Measurements from ENCODE around the gene FSCN2. TPM values are rescaled to one million over a fixed set of nuclear protein-coding genes. Genes with fewer than 3 reads are reported as not detected.

The FSCN2 gene
- polyA plus RNA-seq, 1 donor (not counting 4 experiments of a cell fraction or from before 2014, with no cell fraction given) = not detected

DNA sequence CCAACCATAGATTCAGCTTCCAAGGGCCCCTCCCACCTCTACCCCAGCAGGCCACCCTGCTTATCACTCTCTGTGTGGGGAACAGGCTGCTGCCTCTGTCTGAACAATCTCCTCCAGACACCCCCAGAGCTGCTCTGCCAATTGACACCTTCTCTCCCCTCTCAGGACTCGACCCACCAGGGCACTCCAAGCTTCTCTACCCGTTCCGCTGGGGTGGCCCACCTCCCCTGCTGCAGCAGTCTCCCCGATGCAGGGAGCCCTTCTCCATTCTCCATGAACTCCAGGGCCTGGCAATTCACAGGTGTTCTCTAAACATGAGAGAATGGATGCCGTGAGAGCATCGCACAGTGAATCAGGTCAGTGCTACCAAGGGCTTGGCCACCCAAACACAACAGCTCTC lies 52.3 kb downstream of the FSCN2 start:
- Histone ChIP-seq H3K9me1 (ENCODE audit: control insufficient read depth, extremely low read depth, insufficient read depth, low read length) (peaks cover 13% of the 10 kb centered on the region), H3K79me2 (ENCODE audit: control insufficient read depth, insufficient read depth, low read length) (peaks cover 14% of the 10 kb centered on the region), H3K27ac (ENCODE audit: control insufficient read depth, insufficient read depth, low read length) (no peak overlapping the region), H3K36me3 (ENCODE audit: control insufficient read depth in 2 of 2, extremely low read depth in 1 of 2, insufficient read depth in 2 of 2, low read length in 2 of 2) (peaks cover 18 to 39% of the 10 kb centered on the region in 2 experiments), H3K9me3 (ENCODE audit: control insufficient read depth, low read depth, low read length) (no peaks in the 10 kb centered on the region), H3K4me2 (ENCODE audit: control insufficient read depth, extremely low read depth, insufficient read depth, low read depth, low read length) (no peak overlapping the region), H4K20me1 (ENCODE audit: control insufficient read depth, extremely low read depth, insufficient read depth, low read length) (peaks cover 4% of the 10 kb centered on the region), H3K27me3 (ENCODE audit: control insufficient read depth, extremely low read depth, insufficient read depth, low read length) (no peaks in the 10 kb centered on the region), H3K4me1 (ENCODE audit: control insufficient read depth, extremely low read depth, insufficient read depth, low read length) (peaks cover 43% of the 10 kb centered on the region), H2AFZ (ENCODE audit: control insufficient read depth, low read length) (no peak overlapping the region), H3K4me3 (ENCODE audit: control insufficient read depth in 2 of 3, extremely low read depth in 1 of 3, insufficient read depth in 2 of 3, low read depth in 1 of 3, low read length in 3 of 3) (no peak overlapping the region), H3K9ac (ENCODE audit: control insufficient read depth, extremely low read depth, insufficient read depth, low read length) (no peak overlapping the region)
- no peak for FAIRE-seq
- no peak for DNase-seq (ENCODE audit: low read depth, low spot score)
- TF ChIP-seq EZH2 (IDR thresholded peaks at IDR 0.05; ENCODE audit: low read length) = no peak
- dilution Hi-C loops (cut with MboI; ENCODE audit: extremely low pct_ligation_motif_present, low sequenced_read_pairs) = no loop called here

DNA sequence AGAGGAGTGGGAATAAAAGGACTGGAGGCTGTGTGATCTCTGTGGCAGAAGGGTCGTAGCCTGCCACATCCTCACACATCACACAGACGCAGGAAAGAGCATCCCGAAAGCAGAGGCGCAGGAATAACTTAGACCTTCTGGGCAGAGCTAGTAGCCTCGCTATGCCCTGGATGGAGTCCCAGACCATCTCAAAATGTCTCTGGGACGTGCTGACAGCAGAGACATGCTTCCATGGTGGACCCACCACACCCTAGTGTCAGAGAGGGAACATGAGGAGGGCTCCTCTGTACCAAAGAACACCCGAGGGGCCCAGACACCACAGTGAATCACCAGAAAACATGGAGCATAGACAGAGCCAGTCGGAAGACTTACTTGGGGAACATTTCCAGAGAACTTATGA lies 53.6 kb downstream of the FSCN2 start:
- H3K9ac ChIP-seq (ENCODE audit: control insufficient read depth, extremely low read depth, insufficient read depth, low read length) = no peak overlapping the region
- no peak for FAIRE-seq
- H2AFZ ChIP-seq (ENCODE audit: control insufficient read depth, low read length) = no peak overlapping the region
- TF ChIP-seq EZH2 (IDR thresholded peaks at IDR 0.05; ENCODE audit: low read length) = no peak
- TF ChIP-seq, protein P1, sequence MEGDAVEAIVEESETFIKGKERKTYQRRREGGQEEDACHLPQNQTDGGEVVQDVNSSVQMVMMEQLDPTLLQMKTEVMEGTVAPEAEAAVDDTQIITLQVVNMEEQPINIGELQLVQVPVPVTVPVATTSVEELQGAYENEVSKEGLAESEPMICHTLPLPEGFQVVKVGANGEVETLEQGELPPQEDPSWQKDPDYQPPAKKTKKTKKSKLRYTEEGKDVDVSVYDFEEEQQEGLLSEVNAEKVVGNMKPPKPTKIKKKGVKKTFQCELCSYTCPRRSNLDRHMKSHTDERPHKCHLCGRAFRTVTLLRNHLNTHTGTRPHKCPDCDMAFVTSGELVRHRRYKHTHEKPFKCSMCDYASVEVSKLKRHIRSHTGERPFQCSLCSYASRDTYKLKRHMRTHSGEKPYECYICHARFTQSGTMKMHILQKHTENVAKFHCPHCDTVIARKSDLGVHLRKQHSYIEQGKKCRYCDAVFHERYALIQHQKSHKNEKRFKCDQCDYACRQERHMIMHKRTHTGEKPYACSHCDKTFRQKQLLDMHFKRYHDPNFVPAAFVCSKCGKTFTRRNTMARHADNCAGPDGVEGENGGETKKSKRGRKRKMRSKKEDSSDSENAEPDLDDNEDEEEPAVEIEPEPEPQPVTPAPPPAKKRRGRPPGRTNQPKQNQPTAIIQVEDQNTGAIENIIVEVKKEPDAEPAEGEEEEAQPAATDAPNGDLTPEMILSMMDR (optimal IDR thresholded peaks at IDR 0.05 in 1 of 3, IDR thresholded peaks at IDR 0.05 in 1 of 3, conservative IDR thresholded peaks at IDR 0.05 in 1 of 3; ENCODE audit: extremely low read depth in 1 of 3, insufficient read depth in 2 of 3, low read length in 3 of 3) = no peak
- no peak overlapping the region for H3K27ac ChIP-seq (ENCODE audit: control insufficient read depth, insufficient read depth, low read length)
- no peak overlapping the region for H3K4me3 ChIP-seq (ENCODE audit: control insufficient read depth in 2 of 3, extremely low read depth in 1 of 3, insufficient read depth in 2 of 3, low read depth in 1 of 3, low read length in 3 of 3)
- H3K79me2 ChIP-seq (ENCODE audit: control insufficient read depth, insufficient read depth, low read length) = peaks cover 14% of the 10 kb centered on the region
- dilution Hi-C loops (cut with MboI; ENCODE audit: extremely low pct_ligation_motif_present, low sequenced_read_pairs) = no loop called here
- H3K9me1 ChIP-seq (ENCODE audit: control insufficient read depth, extremely low read depth, insufficient read depth, low read length) = peaks cover 12% of the 10 kb centered on the region
- no peak overlapping the region for H3K4me2 ChIP-seq (ENCODE audit: control insufficient read depth, extremely low read depth, insufficient read depth, low read depth, low read length)
- H3K4me1 ChIP-seq (ENCODE audit: control insufficient read depth, extremely low read depth, insufficient read depth, low read length) = peaks cover 37% of the 10 kb centered on the region
- peaks cover 2% of the 10 kb centered on the region for H4K20me1 ChIP-seq (ENCODE audit: control insufficient read depth, extremely low read depth, insufficient read depth, low read length)
- peaks cover 22 to 37% of the 10 kb centered on the region in 2 experiments for H3K36me3 ChIP-seq (ENCODE audit: control insufficient read depth in 2 of 2, extremely low read depth in 1 of 2, insufficient read depth in 2 of 2, low read length in 2 of 2)
- DNase-seq (ENCODE audit: low read depth, low spot score) = no peak
- no peaks in the 10 kb centered on the region for H3K27me3 ChIP-seq (ENCODE audit: control insufficient read depth, extremely low read depth, insufficient read depth, low read length)
- no peaks in the 10 kb centered on the region for H3K9me3 ChIP-seq (ENCODE audit: control insufficient read depth, low read depth, low read length)

DNA sequence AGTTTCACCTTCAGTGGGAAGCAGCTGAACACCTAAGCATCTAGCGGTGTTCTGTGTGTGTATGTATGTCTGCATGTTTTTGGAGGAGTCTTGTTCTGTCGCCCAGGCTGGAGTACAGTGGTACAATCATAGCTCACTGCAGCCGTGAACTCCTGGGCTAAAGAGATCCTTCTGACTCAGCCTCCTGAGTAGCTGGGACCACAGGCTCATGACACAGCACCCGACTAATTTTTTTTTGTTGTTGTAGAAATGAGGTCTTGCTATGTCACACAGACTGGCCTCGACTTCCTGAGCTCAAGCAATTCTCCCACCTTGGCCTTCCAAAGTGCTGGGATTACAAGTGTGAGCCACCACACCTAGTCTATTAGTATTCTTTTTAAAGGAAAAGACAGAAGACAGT lies 54.2 kb downstream of the FSCN2 start:
- Histone ChIP-seq H3K27me3 (ENCODE audit: control insufficient read depth, extremely low read depth, insufficient read depth, low read length) (no peaks in the 10 kb centered on the region), H3K9ac (ENCODE audit: control insufficient read depth, extremely low read depth, insufficient read depth, low read length) (no peak overlapping the region), H3K4me2 (ENCODE audit: control insufficient read depth, extremely low read depth, insufficient read depth, low read depth, low read length) (no peak overlapping the region), H3K27ac (ENCODE audit: control insufficient read depth, insufficient read depth, low read length) (peak overlapping the region; percentile 52), H3K9me3 (ENCODE audit: control insufficient read depth, low read depth, low read length) (no peaks in the 10 kb centered on the region), H3K4me3 (ENCODE audit: control insufficient read depth in 2 of 3, extremely low read depth in 1 of 3, insufficient read depth in 2 of 3, low read depth in 1 of 3, low read length in 3 of 3) (no peak overlapping the region), H3K9me1 (ENCODE audit: control insufficient read depth, extremely low read depth, insufficient read depth, low read length) (peaks cover 10% of the 10 kb centered on the region), H3K79me2 (ENCODE audit: control insufficient read depth, insufficient read depth, low read length) (peaks cover 12% of the 10 kb centered on the region), H3K36me3 (ENCODE audit: control insufficient read depth in 2 of 2, extremely low read depth in 1 of 2, insufficient read depth in 2 of 2, low read length in 2 of 2) (peaks cover 24 to 36% of the 10 kb centered on the region in 2 experiments), H2AFZ (ENCODE audit: control insufficient read depth, low read length) (no peak overlapping the region), H3K4me1 (ENCODE audit: control insufficient read depth, extremely low read depth, insufficient read depth, low read length) (peaks cover 32% of the 10 kb centered on the region), H4K20me1 (ENCODE audit: control insufficient read depth, extremely low read depth, insufficient read depth, low read length) (no peaks in the 10 kb centered on the region)
- TF ChIP-seq EZH2 (IDR thresholded peaks at IDR 0.05; ENCODE audit: low read length) = no peak
- TF ChIP-seq, protein P1 (optimal IDR thresholded peaks at IDR 0.05 in 1 of 3, IDR thresholded peaks at IDR 0.05 in 1 of 3, conservative IDR thresholded peaks at IDR 0.05 in 1 of 3; ENCODE audit: extremely low read depth in 1 of 3, insufficient read depth in 2 of 3, low read length in 3 of 3) = no peak
- FAIRE-seq (no peak), DNase-seq (ENCODE audit: low read depth, low spot score) (no peak)
- dilution Hi-C loops (cut with MboI; ENCODE audit: extremely low pct_ligation_motif_present, low sequenced_read_pairs) = no loop called here
